WI38 (cell line): ENCODE data around the gene IL4R.
"Not testable (repeated sequence)": the region's sequence is repeated elsewhere in the genome, so short reads cannot be mapped to it uniquely, and the experiment has no call there.

Experiments
- H3K4me3 ChIP-seq: 2 replicates; pipeline ENCODE4 v1.5.1; 2011; ENCODE audit warnings: low read depth, mild to moderate bottlenecking, control low read depth, low read length
- TF ChIP-seq, protein P1 (sequence below): IDR thresholded peaks from 2 replicates; pipeline ENCODE4 v1.5.1; 2012; ENCODE audit warnings: low read depth, mild to moderate bottlenecking, control low read depth, low read length

The IL4R gene

GRCh38 chr16:27390151-27390550, 76.4 kb downstream of the IL4R start:
- TF ChIP-seq, protein P1, sequence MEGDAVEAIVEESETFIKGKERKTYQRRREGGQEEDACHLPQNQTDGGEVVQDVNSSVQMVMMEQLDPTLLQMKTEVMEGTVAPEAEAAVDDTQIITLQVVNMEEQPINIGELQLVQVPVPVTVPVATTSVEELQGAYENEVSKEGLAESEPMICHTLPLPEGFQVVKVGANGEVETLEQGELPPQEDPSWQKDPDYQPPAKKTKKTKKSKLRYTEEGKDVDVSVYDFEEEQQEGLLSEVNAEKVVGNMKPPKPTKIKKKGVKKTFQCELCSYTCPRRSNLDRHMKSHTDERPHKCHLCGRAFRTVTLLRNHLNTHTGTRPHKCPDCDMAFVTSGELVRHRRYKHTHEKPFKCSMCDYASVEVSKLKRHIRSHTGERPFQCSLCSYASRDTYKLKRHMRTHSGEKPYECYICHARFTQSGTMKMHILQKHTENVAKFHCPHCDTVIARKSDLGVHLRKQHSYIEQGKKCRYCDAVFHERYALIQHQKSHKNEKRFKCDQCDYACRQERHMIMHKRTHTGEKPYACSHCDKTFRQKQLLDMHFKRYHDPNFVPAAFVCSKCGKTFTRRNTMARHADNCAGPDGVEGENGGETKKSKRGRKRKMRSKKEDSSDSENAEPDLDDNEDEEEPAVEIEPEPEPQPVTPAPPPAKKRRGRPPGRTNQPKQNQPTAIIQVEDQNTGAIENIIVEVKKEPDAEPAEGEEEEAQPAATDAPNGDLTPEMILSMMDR = no peak
- H3K4me3 ChIP-seq = no peak overlapping the region

DNA sequence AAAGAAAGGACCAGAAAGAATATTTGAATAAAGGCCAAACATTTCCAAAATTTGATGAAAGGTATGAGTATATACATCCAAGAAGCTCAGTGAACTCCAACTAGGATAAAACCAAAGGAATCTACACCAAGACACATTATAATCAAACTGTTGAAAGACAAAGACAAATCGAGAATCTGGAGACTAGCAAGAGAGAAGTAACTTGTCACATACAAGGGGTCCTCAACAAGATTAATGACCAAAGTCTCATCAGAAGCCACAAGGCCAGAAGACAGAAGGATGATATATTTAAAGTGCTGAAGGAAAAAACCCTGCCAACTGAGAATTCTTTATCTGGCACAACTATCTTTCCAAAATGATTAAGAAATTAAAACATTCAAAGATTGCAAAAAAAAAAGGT, 78.9 kb downstream of the IL4R start:
- TF ChIP-seq, protein P1 = no peak
- H3K4me3 ChIP-seq = no peak overlapping the region

- TF ChIP-seq, protein P1 = no peak
- H3K4me3 ChIP-seq = no peak overlapping the region
These were observed 80.7 kb downstream of the IL4R start for GRCh38 chr16:27394516-27394915.

- not testable (repeated sequence) for H3K4me3 ChIP-seq
These were observed 84.6 kb downstream of the IL4R start for GRCh38 chr16:27398341-27398893.

GRCh38 chr16:27398894-27399853, 85.4 kb downstream of the IL4R start:
- no peak overlapping the region for H3K4me3 ChIP-seq
- TF ChIP-seq, protein P1 = no peak

- TF ChIP-seq, protein P1 = no peak
- no peak overlapping the region for H3K4me3 ChIP-seq
These were observed 86.2 kb downstream of the IL4R start for GRCh38 chr16:27399969-27400368.

DNA sequence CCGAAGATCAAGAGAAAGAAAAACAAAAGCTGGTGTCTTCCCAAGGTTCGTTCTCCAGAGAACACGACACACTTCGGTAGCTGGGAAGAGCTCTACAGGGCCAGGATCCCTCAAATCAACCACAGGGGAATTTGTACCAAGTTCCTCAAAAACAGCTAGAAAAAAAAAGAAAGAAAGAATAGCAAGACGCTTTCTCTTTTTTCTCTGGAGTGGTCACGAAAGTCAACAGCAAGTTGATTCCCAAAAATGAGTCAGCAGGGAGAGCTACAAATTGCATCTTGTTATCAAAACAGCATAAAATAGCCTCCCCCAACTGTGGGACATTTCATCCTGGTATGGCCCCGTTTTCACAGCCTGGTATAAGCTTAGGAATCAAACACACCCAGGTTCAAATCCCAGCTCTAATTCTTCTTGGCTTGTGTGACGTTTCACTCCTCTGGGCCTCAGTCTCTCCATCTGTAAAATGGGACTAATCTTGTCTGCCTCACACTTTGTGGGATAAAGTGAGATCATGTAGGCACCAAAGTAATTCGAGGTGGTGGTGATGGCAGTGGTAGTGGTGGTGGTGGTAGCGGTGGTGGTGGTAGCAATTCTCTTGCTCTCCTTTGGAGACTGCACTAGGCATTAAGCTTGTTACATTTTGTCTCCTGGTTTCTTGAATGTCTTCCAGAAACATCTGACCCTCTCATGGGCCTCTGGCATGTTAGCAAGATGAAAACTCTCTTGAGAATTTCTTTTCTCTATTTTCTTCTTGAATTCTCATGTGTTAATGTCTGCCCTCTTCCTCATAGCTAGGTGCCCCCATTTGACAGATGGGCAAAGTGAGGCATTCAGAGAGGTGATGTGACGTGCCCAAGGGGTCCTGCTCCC, 87.2 kb downstream of the IL4R start:
- no peak overlapping the region for H3K4me3 ChIP-seq
- TF ChIP-seq, protein P1 = no peak
